H9 (cell line): Measurements from ENCODE around the gene NEUROD6. TPM values are rescaled to one million over a fixed set of nuclear protein-coding genes. Genes with fewer than 3 reads are reported as not detected.

Experiments
- DNase-seq: peaks from one replicate; pipeline ENCODE4 v3.0.0-alpha.2; 2017
- H2AFZ ChIP-seq: one replicate; pipeline ENCODE4 v1.6.1; 2013; ENCODE audit warnings: mild to moderate bottlenecking, low read length, control low read depth, moderate library complexity
- H2AK5ac ChIP-seq: 2 replicates; pipeline ENCODE4 v1.6.1; 2013; ENCODE audit warnings: low read length, control low read depth, mixed read lengths; ENCODE audit not compliant: insufficient read length
- H2BK120ac ChIP-seq: one replicate; pipeline ENCODE4 v1.6.1; 2013; ENCODE audit warnings: low read depth, mild to moderate bottlenecking, low read length, control low read depth, inconsistent platforms; ENCODE audit not compliant: poor library complexity, severe bottlenecking
- H2BK12ac ChIP-seq: 2 replicates; pipeline ENCODE4 v1.6.1; 2013; ENCODE audit warnings: low read length, control low read depth, mixed read lengths, low read depth; ENCODE audit not compliant: insufficient read length
- H2BK15ac ChIP-seq: 2 replicates; pipeline ENCODE4 v1.6.1; 2013; ENCODE audit warnings: low read depth, low read length, control low read depth
- H2BK20ac ChIP-seq: one replicate; pipeline ENCODE4 v1.6.1; 2013; ENCODE audit warnings: low read depth, mild to moderate bottlenecking, low read length, control low read depth, inconsistent platforms; ENCODE audit not compliant: poor library complexity, severe bottlenecking
- H2BK5ac ChIP-seq: 2 replicates; pipeline ENCODE4 v1.6.1; 2013; ENCODE audit warnings: low read length, control low read depth, mixed read lengths; ENCODE audit not compliant: insufficient read length
- H3K14ac ChIP-seq: 2 replicates; pipeline ENCODE4 v1.6.1; 2013; ENCODE audit warnings: low read length, control low read depth; ENCODE audit not compliant: insufficient read depth
- H3K18ac ChIP-seq: 2 replicates; pipeline ENCODE4 v1.6.1; 2013; ENCODE audit warnings: low read depth, mild to moderate bottlenecking, mixed read lengths, low read length, control low read depth; ENCODE audit not compliant: insufficient read length
- H3K23ac ChIP-seq: 2 replicates; pipeline ENCODE4 v1.6.1; 2013; ENCODE audit warnings: low read length, control low read depth, mixed read lengths, low read depth; ENCODE audit not compliant: insufficient read length
- H3K23me2 ChIP-seq: 2 replicates; pipeline ENCODE4 v1.6.1; 2013; ENCODE audit warnings: low read depth, mild to moderate bottlenecking, mixed read lengths, low read length, control low read depth; ENCODE audit not compliant: insufficient read length, poor library complexity, severe bottlenecking
- H3K27ac ChIP-seq: 2 replicates; pipeline ENCODE4 v1.5.1; 2013; ENCODE audit warnings: low read length, control low read depth, mixed read lengths, low read depth; ENCODE audit not compliant: insufficient read length
- H3K27me3 ChIP-seq: 2 replicates; pipeline ENCODE4 v1.6.1; 2013; ENCODE audit warnings: low read length, control low read depth, inconsistent platforms; ENCODE audit not compliant: insufficient read depth
- H3K4ac ChIP-seq: 2 replicates; pipeline ENCODE4 v1.6.1; 2013; ENCODE audit warnings: low read depth, mild to moderate bottlenecking, control low read depth, inconsistent platforms, low read length, moderate library complexity
- H3K4me1 ChIP-seq: 2 replicates; pipeline ENCODE4 v1.6.1; 2013; ENCODE audit warnings: low read length, control low read depth, inconsistent platforms; ENCODE audit not compliant: insufficient read depth
- H3K4me2 ChIP-seq: 2 replicates; pipeline ENCODE4 v1.6.1; 2013; ENCODE audit warnings: low read length, control low read depth, mixed read lengths; ENCODE audit not compliant: insufficient read length, insufficient read depth
- H3K56ac ChIP-seq: 2 replicates; pipeline ENCODE4 v1.6.1; 2013; ENCODE audit warnings: low read depth, mild to moderate bottlenecking, mixed read lengths, low read length, control low read depth; ENCODE audit not compliant: insufficient read length
- H3K79me1 ChIP-seq: 2 replicates; pipeline ENCODE4 v1.6.1; 2013; ENCODE audit warnings: low read depth, mild to moderate bottlenecking, moderate library complexity, low read length, control low read depth, inconsistent platforms; ENCODE audit not compliant: insufficient read depth, poor library complexity, severe bottlenecking
- H3K79me2 ChIP-seq: 2 replicates; pipeline ENCODE4 v1.6.1; 2013; ENCODE audit warnings: low read length, control low read depth, inconsistent platforms; ENCODE audit not compliant: insufficient read depth
- H3K9ac ChIP-seq: 2 replicates; pipeline ENCODE4 v1.6.1; 2013; ENCODE audit warnings: low read length, control low read depth, mixed read lengths; ENCODE audit not compliant: insufficient read length; ENCODE audit errors: extremely low read depth
- H3K9me3 ChIP-seq: one replicate; pipeline ENCODE4 v1.6.1; 2013; ENCODE audit warnings: low read depth, low read length, inconsistent platforms; ENCODE audit not compliant: control insufficient read depth
- H3T11ph ChIP-seq: one replicate; pipeline ENCODE4 v1.6.1; 2013; ENCODE audit warnings: mild to moderate bottlenecking, low read length, control low read depth, inconsistent platforms
- H4K20me1 ChIP-seq: one replicate; pipeline ENCODE4 v1.6.1; 2013; ENCODE audit not compliant: control insufficient read depth, insufficient read length, insufficient read depth
- H4K5ac ChIP-seq: 2 replicates; pipeline ENCODE4 v1.6.1; 2013; ENCODE audit warnings: low read depth, mild to moderate bottlenecking, mixed read lengths, low read length, control low read depth; ENCODE audit not compliant: insufficient read length
- H4K8ac ChIP-seq: replicated peaks from 2 replicates; pipeline ENCODE4 v1.6.1; 2013; ENCODE audit warnings: low read length, control low read depth, mixed read lengths, low read depth; ENCODE audit not compliant: insufficient read length
- H4K91ac ChIP-seq: 2 replicates; pipeline ENCODE4 v1.6.1; 2013; ENCODE audit warnings: low read depth, mild to moderate bottlenecking, moderate library complexity, mixed read lengths, low read length, control low read depth; ENCODE audit not compliant: insufficient read length
- H3K27ac Mint-ChIP-seq, 3 experiments: 2 replicates in 2 of 3; 3 replicates in 1 of 3; pipeline ENCODE4 v1.8.0; 2020 to 2021; ENCODE audit warnings: mixed read lengths in 3 of 3, mild to moderate bottlenecking in 1 of 3, moderate library complexity in 1 of 3
- H3K27me3 Mint-ChIP-seq: 2 replicates; pipeline ENCODE4 v1.8.0; 2021; ENCODE audit warnings: low read depth, mild to moderate bottlenecking, moderate library complexity, mixed read lengths
- H3K36me3 Mint-ChIP-seq, 3 experiments: 2 replicates in 2 of 3; 3 replicates in 1 of 3; pipeline ENCODE4 v1.8.0; 2020 to 2021; ENCODE audit warnings: low read depth in 3 of 3, mixed read lengths in 3 of 3; ENCODE audit not compliant: insufficient read depth in 1 of 3
- H3K4me1 Mint-ChIP-seq, 2 experiments: 2 replicates each; pipeline ENCODE4 v1.8.0; 2020; ENCODE audit warnings: mixed read lengths in 2 of 2
- H3K4me3 Mint-ChIP-seq, 2 experiments: 2 replicates in 1 of 2; 3 replicates in 1 of 2; pipeline ENCODE4 v1.8.0; 2020 to 2021; ENCODE audit warnings: mild to moderate bottlenecking in 2 of 2, mixed read lengths in 2 of 2, moderate library complexity in 1 of 2
- H3K9me3 Mint-ChIP-seq, 2 experiments: 2 replicates in 1 of 2; 3 replicates in 1 of 2; pipeline ENCODE4 v1.8.0; 2020; ENCODE audit warnings: mild to moderate bottlenecking in 2 of 2, mixed read lengths in 2 of 2, moderate library complexity in 1 of 2
- WGBS: extraction: QIAGEN DNeasy Blood & Tissue Kit; methylation state at CpG from one replicate; pipeline ENCODE4 v1.1.7; 2013; ENCODE audit warnings: missing lambda C conversion rate, low lambda C conversion rate, mixed read lengths; ENCODE audit not compliant: insufficient read length; ENCODE audit errors: extremely low coverage; 5-methylcytosine and 5-hydroxymethylcytosine counted together
- total RNA-seq: library from RNA; stranded (reverse); gene quantifications from 2 replicates; pipeline ENCODE4 v1.2.1, GENCODE V29; 2021
- TF ChIP-seq, protein P1 (sequence below): fragments of 200-600 bp; sonication (generic); conservative IDR thresholded peaks from 3 replicates; pipeline ENCODE4 v1.8.0; 2021; ENCODE audit warnings: antibody characterized with exemption, mild to moderate bottlenecking

NEUROD6 gene
- total RNA-seq, 1 experiment from 2014 or later = not detected

GRCh38 chr7:31345421-31345820 is 4.9 kb upstream of the NEUROD6 start:
- H4K5ac ChIP-seq = no peak overlapping the region
- H4K91ac ChIP-seq = no peak overlapping the region
- H4K20me1 ChIP-seq = no peaks in the 10 kb centered on the region
- no peak overlapping the region for H2AFZ ChIP-seq
- H3K27me3 ChIP-seq = no peaks in the 10 kb centered on the region
- H4K8ac ChIP-seq = no peak overlapping the region
- DNase-seq = no peak
- H2BK120ac ChIP-seq = no peak overlapping the region
- no peak overlapping the region for H3K9ac ChIP-seq
- H3T11ph ChIP-seq = no peak overlapping the region
- no peak overlapping the region for H2BK12ac ChIP-seq
- no peaks in the 10 kb centered on the region for H3K79me2 ChIP-seq
- Mint-ChIP-seq H3K27me3 (peaks cover 17% of the 10 kb centered on the region), H3K4me3 (no peak overlapping the region), H3K36me3 (no peaks in the 10 kb centered on the region), H3K4me1 (no peaks in the 10 kb centered on the region), H3K9me3 (no peaks in the 10 kb centered on the region), H3K27ac (no peak overlapping the region; a peak in 2 of 7 replicates)
- H3K23me2 ChIP-seq = no peaks in the 10 kb centered on the region
- H3K23ac ChIP-seq = no peak overlapping the region
- no peaks in the 10 kb centered on the region for H3K79me1 ChIP-seq
- H3K4me2 ChIP-seq = no peak overlapping the region
- no peak overlapping the region for H2BK15ac ChIP-seq
- TF ChIP-seq, protein P1, sequence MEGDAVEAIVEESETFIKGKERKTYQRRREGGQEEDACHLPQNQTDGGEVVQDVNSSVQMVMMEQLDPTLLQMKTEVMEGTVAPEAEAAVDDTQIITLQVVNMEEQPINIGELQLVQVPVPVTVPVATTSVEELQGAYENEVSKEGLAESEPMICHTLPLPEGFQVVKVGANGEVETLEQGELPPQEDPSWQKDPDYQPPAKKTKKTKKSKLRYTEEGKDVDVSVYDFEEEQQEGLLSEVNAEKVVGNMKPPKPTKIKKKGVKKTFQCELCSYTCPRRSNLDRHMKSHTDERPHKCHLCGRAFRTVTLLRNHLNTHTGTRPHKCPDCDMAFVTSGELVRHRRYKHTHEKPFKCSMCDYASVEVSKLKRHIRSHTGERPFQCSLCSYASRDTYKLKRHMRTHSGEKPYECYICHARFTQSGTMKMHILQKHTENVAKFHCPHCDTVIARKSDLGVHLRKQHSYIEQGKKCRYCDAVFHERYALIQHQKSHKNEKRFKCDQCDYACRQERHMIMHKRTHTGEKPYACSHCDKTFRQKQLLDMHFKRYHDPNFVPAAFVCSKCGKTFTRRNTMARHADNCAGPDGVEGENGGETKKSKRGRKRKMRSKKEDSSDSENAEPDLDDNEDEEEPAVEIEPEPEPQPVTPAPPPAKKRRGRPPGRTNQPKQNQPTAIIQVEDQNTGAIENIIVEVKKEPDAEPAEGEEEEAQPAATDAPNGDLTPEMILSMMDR = no peak
- no peak overlapping the region for H2AK5ac ChIP-seq
- no peak overlapping the region for H2BK5ac ChIP-seq
- WGBS = no CpG with 5 or more reads among the region's 5 CpGs
- H3K14ac ChIP-seq = no peak overlapping the region
- H3K9me3 ChIP-seq = no peaks in the 10 kb centered on the region
- no peak overlapping the region for H2BK20ac ChIP-seq
- no peak overlapping the region for H3K56ac ChIP-seq
- no peak overlapping the region for H3K4ac ChIP-seq
- H3K4me1 ChIP-seq = no peaks in the 10 kb centered on the region
- no peak overlapping the region for H3K18ac ChIP-seq
- H3K27ac ChIP-seq = no peak overlapping the region
